Raji (cell line): ENCODE results near the gene SLC27A5.
A peak's percentile ranks its signal among the peaks of the same experiment; 100 is the strongest.

Experiments
- POLR2A ChIP-seq: IDR thresholded peaks from 2 replicates; pipeline ENCODE4 v1.6.1; 2011; ENCODE audit warnings: low read depth, low read length, control low read depth; ENCODE audit not compliant: insufficient read depth

Gene SLC27A5

DNA sequence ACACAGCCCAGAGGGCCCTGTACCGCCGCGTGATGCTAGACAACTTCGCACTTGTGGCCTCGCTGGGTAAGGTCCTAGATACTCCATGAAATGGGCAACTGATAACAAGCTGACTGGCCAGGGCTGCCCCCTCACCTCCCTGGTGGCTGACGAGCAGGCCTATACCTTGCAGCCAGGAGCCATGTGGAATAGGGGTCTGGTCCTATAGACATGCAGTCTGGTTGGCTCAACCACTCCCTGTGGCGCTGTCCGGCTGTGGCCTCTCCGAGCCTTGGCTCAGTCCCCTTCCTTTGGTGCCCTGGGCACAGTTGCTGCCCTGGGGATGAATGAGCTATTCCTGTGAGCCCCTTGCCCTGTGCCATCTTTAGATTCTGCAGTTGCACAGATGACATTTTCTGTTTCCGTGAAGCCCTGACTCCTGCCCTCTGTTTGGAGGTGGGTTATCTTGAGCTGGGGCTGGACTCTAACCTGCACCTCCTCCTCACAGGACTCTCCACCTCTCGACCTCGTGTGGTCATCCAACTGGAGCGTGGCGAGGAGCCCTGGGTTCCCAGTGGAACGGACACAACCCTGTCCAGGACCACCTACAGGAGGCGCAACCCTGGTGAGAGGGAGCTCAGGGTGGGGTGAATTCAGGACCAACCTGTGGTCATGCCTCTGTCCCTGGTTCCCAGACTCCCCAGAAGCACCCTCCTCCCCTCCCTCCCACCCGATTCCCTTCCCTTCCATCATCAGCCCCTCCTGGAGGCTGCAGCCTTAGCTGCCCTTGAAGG, 42.4 kb downstream of the SLC27A5 start:
- no peak; the same call in 1 of the 2 replicates for TF ChIP-seq POLR2A

- TF ChIP-seq POLR2A: no peak
Measured at GRCh38 chr19:58468216-58468839, 43.5 kb downstream of the SLC27A5 start.

GRCh38 chr19:58466760-58467589, 44.8 kb downstream of the SLC27A5 start, which contains the start of gene ZNF324:
ZNF324 (plus strand) TSS chr19:58467080; CDS start chr19:58469186, 2,106 bp downstream.
- peak; percentile 87 for TF ChIP-seq POLR2A

DNA sequence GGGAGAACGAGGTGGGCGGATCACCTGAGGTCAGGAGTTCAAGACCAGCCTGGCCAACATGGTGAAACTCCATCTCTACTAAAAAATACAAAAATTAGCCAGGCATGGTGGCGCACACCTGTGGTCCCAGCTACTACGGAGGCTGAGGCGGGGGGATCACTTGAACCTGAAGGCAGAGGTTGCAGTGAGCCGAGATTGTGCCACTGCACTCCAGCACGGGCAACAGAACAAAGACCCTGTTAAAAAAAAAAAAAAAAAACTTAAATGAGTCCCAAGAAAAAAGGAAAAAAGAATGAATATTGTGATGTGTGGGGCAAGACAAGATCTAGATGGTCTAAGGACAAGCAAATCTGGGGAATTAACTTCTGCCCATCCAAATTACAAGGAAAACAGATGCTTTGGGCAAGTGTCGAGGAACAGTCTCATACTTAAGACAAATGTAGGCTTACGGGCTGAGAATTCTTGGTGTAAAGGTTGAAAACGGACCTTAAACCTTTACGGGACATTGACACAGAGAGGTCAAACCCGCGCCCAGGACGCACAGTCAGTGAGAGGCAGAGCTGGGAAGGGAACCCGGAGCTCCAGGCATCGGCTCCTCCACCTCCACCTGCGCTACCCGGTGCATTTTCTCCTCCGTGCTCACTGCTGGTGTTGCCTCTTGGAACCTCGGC, 45.6 kb downstream of the SLC27A5 start:
- TF ChIP-seq POLR2A: no peak

GRCh38 chr19:58460039-58460438, 51.8 kb downstream of the SLC27A5 start:
- no peak for TF ChIP-seq POLR2A

DNA sequence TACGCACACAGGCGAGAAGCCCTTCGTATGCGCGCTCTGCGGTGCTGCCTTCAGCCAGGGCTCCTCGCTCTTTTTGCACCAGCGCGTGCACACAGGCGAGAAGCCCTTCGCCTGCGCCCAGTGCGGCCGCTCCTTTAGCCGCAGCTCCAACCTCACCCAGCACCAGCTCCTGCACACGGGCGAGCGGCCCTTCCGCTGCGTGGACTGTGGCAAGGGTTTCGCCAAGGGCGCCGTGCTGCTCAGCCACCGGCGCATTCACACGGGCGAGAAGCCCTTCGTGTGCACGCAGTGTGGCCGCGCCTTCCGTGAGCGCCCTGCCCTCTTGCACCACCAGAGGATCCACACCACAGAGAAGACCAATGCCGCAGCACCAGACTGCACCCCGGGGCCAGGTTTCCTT, 55.7 kb downstream of the SLC27A5 start:
- no peak for TF ChIP-seq POLR2A

GRCh38 chr19:58455306-58455705, 56.5 kb downstream of the SLC27A5 start:
- no peak for TF ChIP-seq POLR2A

DNA sequence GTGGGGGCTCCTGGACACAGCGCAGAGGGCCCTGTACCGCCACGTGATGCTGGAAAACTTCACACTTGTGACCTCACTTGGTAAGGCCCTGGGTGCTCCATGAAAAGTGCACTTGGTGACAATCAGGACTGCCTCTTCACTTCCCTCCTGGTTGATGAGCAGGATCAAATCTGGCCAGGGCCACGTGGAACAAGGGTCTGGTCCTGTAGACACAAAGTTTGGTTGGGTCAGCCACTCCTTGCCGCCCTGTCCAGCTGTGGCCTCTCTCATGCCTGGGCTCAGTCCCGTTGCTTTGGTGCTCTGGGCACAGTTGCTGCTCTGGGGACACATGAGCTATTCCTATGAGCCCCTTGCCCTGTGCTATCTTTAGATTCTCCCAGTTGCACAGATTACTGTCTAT, 58.0 kb downstream of the SLC27A5 start:
- no peak for TF ChIP-seq POLR2A

DNA sequence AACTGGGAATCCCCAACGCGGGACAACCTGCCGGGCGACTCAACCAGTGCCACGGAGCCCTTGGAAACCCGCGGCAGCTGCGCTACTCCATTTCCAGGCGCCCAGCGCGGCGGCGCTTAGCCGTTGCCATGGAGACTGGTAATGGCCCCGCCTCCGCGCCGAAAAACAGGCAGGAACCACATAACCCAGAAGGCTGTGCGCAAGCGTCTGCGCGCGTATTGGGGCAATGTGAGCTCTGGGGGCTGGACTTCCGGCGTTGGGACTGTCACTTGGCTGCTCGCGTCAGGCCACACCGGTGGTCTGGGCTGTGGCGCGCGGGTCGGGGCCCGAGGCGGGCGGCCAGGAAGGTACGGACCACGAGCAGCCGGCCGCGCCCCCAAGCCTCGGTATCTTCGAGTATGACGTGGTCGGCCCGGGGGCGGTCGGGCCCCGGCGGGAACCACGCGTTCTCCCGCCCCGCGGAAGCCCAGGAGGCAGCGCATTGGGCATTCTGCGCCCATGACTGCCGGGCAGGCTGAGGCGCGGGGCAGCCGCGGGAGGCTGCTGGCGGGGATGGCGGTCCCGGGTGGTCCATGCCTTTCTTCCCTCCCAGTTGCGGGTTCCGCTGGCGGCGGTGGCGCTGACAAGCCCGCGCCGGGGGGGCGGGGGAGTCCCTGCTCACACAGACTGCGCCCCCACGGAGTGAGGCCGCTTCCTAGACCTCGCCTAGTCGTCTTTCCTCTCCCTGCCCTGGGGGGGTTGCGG, 60.3 kb downstream of the SLC27A5 start, which contains the start of gene ZNF324B:
Gene ZNF324B, plus strand, starts transcription at position 265 of the 744 bp plus-strand sequence. CDS start 2,080 bp downstream, outside the sequence.
- peak; percentile 85 for TF ChIP-seq POLR2A

DNA sequence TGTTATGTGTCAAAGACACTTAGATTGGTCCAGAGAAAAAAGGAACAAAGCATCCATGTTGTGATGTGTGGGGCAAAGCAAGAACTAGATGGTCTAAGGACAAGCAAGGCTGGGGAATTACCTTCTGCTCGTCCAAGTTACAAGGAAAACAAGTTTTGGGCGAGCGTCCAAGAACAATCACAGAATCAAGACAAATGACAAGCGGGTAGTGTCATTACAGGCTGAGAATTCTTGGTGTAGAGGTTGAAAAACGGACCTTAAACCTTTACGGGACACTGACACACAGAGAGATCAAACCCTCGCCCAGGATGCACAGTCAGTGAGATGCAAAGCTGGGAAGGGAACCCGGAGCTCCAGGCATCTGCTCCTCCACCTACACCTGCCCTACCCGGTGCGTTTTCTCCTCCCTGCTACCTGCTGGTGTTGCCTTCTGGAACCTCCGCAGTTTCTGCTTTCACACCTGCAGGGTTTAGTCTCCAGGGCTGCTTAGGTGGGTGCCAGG, 60.9 kb downstream of the SLC27A5 start:
- no peak for TF ChIP-seq POLR2A
